ENCODE results near the gene C15orf62.

DNA sequence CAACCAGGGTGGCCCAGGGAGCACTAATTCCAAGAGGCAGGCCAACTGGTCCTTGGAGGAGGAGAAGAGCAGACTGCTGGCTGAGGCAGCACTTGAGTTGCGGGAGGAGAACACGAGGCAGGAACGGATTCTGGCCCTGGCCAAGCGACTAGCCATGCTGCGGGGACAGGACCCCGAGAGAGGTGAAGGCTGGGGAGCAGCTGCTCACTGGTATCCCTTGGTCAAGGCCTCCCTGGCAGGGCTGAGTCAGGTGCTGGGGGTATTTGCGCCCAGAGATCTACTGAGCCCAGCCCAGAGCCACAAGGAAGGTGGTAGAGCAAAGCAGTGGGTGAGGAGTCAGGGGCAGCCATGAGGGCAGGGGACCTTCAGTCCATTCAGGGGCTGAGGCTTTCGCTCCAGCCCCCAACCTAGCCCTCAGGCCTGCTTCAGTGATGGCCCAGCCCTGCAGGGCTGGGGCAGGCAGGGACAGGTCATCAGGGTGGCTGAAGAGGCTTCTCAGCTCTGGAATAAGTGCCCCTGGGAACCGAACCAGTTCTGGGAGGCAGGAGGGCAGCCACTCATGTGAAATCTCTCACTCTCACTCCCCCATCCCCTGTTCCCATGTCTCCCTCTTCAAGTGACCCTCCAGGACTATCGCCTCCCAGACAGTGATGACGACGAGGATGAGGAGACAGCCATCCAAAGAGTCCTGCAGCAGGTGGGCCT is 43.1 kb downstream of the C15orf62 start:
- TF ChIP-seq RAD21 (IDR thresholded peaks at IDR 0.05; ENCODE audit: low read depth) (no peak), FOXM1 (IDR thresholded peaks at IDR 0.05; ENCODE audit: borderline replicate concordance, low read depth) (no peak), TAF1 (IDR thresholded peaks at IDR 0.05; ENCODE audit: low read depth) (no peak)
- TF ChIP-seq, protein P1, sequence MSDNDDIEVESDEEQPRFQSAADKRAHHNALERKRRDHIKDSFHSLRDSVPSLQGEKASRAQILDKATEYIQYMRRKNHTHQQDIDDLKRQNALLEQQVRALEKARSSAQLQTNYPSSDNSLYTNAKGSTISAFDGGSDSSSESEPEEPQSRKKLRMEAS (IDR thresholded peaks at IDR 0.05), result no peak

Measured in Ishikawa (cell line).